Testis (tissue), 3 donors: ENCODE results near the gene NHLRC2. TPM values are rescaled to one million over a fixed set of nuclear protein-coding genes. Genes with fewer than 3 reads are reported as not detected.

Source experiments
- DNase-seq: peaks from one replicate; pipeline ENCODE4 v3.0.0-alpha.2; 2019
- H3K27ac ChIP-seq, 2 donors: fragments of 200-600 bp; sonication (generic); one replicate each; pipeline ENCODE4 v1.5.1; 2019
- H3K27me3 ChIP-seq: fragments of 200-600 bp; sonication (generic); one replicate; pipeline ENCODE4 v1.5.1; 2019
- H3K36me3 ChIP-seq: fragments of 200-600 bp; sonication (generic); one replicate; pipeline ENCODE4 v1.5.1; 2017; ENCODE audit warnings: low read depth; ENCODE audit errors: missing control alignments
- H3K4me1 ChIP-seq: fragments of 200-600 bp; sonication (generic); one replicate; pipeline ENCODE4 v1.5.1; 2019
- H3K4me3 ChIP-seq, 2 donors: fragments of 200-600 bp; sonication (generic); one replicate each; pipeline ENCODE4 v1.5.1; 2017 to 2019
- H3K9me3 ChIP-seq: fragments of 200-600 bp; sonication (generic); one replicate; pipeline ENCODE4 v1.5.1; 2017
- POLR2A ChIP-seq: fragments of 450-650 bp; IDR thresholded peaks from one replicate; pipeline ENCODE4 v1.6.1; 2017; ENCODE audit warnings: antibody characterized with exemption, mild to moderate bottlenecking, moderate library complexity
- WGBS, 2 donors: methylation state at CpG; one replicate each; pipeline ENCODE4 v1.1.5; 2018; 5-methylcytosine and 5-hydroxymethylcytosine counted together
- intact Hi-C: fragments of 100-400 bp; cut with DNase I; formaldehyde crosslinking; loops from one replicate; pipeline ENCODE4 v1.15.1; 2023; ENCODE audit warnings: low total_unique reads
- polyA plus RNA-seq: library from polyadenylated mRNA; stranded (reverse); fragments of 350-450 nt; fragmentation: Illumina TruSeq; extraction: RNeasy Lipid Tissue Mini Kit (QIAGEN cat#74804); gene quantifications from one replicate; pipeline ENCODE4 v1.2.3, GENCODE V29; 2014; ENCODE audit warnings: low read depth, low replicate concordance; ENCODE audit not compliant: insufficient read depth
- total RNA-seq, 2 donors: library from RNA; depleted of rRNA; stranded (reverse); fragments of >200 nt; gene quantifications; one replicate each; pipeline ENCODE4 v1.2.3, GENCODE V29; 2016
- TF ChIP-seq, protein P1 (sequence below), 3 experiments: fragments of 450-650 bp in 2 of 3; fragments of 200-600 bp in 1 of 3; sonication (generic) in 1 of 3; IDR thresholded peaks; one replicate each; pipeline ENCODE4 v1.5.1; 2016 to 2019; ENCODE audit warnings: antibody characterized with exemption in 3 of 3, mild to moderate bottlenecking in 2 of 3, moderate library complexity in 1 of 3

Gene NHLRC2
- total and polyA plus RNA-seq, 3 donors from 2014 or later: 8.7 to 37.7 (median 34.3) TPM

DNA sequence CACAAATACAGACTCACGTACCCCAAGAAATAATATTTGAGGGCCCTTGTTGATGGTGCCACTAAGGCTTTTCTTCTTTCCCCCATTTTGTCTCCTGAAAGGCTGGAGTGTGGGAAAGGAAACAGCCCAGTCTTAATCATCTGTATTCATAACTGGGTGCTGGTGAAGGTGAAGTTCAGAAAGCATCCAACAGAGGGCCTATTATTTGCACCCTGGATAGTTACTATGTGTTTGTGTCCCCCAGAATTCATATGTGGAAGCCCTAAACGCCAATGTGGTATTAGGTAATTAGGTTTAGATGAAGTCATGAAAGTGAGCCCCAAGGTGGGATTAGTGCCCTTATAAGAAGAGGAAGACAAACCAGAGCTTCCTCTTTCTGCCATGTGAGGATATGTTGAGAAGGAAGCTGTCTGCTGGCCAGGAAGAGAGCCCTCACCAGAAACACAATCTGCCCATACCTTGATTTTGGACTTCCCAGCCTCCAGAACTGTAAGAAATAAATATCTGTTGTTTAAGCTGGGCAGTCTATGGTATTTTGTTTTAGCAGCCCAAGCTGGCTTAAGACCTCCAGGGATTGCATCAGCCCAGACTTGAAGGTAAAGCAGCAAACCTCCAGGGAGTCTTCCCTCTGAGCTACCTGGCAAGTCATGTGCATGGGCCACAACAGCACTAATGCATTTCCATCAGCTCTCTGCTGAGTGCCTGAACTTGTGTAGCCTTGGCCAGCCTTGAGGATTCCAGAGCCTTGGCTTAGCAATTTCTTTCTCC, 99.2 kb downstream of the NHLRC2 start:
- Histone ChIP-seq H3K27me3 (no peaks in the 10 kb centered on the region), H3K36me3 (no peaks in the 10 kb centered on the region), H3K9me3 (no peaks in the 10 kb centered on the region), H3K4me1 (no peaks in the 10 kb centered on the region), H3K4me3 (no peak overlapping the region), H3K27ac (no peak overlapping the region)
- no peak for DNase-seq
- intact Hi-C loops: no loop called here
- TF ChIP-seq, protein P1, sequence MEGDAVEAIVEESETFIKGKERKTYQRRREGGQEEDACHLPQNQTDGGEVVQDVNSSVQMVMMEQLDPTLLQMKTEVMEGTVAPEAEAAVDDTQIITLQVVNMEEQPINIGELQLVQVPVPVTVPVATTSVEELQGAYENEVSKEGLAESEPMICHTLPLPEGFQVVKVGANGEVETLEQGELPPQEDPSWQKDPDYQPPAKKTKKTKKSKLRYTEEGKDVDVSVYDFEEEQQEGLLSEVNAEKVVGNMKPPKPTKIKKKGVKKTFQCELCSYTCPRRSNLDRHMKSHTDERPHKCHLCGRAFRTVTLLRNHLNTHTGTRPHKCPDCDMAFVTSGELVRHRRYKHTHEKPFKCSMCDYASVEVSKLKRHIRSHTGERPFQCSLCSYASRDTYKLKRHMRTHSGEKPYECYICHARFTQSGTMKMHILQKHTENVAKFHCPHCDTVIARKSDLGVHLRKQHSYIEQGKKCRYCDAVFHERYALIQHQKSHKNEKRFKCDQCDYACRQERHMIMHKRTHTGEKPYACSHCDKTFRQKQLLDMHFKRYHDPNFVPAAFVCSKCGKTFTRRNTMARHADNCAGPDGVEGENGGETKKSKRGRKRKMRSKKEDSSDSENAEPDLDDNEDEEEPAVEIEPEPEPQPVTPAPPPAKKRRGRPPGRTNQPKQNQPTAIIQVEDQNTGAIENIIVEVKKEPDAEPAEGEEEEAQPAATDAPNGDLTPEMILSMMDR (IDR thresholded peaks at IDR 0.05): peak in 1 of 3 experiments; percentile 7
- no peak for TF ChIP-seq POLR2A
- 87 to 94% methylated on average over 2 of the region's 2 CpGs for WGBS, 2 donors

DNA sequence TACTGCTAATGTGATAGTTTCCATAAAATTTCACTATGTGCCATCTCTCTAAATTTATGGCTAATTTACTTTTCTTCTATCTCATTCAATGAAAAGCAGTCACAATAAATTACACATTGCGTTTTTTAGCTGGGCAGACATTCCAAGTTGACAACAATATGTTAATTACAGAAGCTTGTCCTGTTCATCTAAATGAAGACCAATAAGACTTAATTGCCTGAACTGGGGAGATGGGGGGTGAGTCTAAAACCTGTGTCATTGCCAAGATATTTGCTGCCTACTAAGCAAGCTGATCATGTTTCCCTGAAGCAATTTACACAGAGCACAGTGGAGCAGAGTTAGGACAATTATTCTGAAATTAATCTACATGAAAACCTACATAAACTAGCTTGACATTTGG, 99.9 kb downstream of the NHLRC2 start:
- DNase-seq: no peak
- no peak overlapping the region for H3K4me3 ChIP-seq
- no peaks in the 10 kb centered on the region for H3K4me1 ChIP-seq
- intact Hi-C loops: no loop called here
- H3K9me3 ChIP-seq: no peaks in the 10 kb centered on the region
- no peaks in the 10 kb centered on the region for H3K36me3 ChIP-seq
- H3K27ac ChIP-seq: no peak overlapping the region
- TF ChIP-seq POLR2A: no peak
- TF ChIP-seq, protein P1 (IDR thresholded peaks at IDR 0.05): no peak
- 71 to 86% methylated on average over 1 of the region's 1 CpG for WGBS, 2 donors
- H3K27me3 ChIP-seq: no peaks in the 10 kb centered on the region

DNA sequence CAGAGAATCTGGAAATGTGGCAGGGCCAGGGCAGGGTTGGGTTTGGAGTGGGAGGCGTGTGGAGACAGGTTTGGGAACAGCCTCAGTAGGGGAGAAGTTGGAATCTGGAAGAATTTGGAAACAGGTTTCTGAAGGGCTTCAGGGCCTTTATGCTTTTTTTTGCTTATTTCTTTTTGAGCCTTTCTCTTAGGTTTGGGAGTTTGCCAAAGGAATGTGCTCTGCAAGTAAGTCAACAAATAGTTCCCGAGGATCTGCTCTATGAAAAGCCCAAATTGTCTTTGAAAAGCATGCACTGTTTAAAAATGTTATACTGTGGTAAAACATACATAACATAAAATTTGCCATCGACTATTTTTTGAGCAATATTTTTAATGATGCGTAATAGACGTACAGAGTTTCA, 102.6 kb downstream of the NHLRC2 start:
- Histone ChIP-seq H3K27me3 (no peaks in the 10 kb centered on the region), H3K36me3 (no peaks in the 10 kb centered on the region), H3K27ac (no peak overlapping the region), H3K4me3 (no peak overlapping the region), H3K9me3 (no peaks in the 10 kb centered on the region), H3K4me1 (no peaks in the 10 kb centered on the region)
- TF ChIP-seq, protein P1 (IDR thresholded peaks at IDR 0.05): no peak
- no peak for TF ChIP-seq POLR2A
- 67 to 69% methylated on average over 5 of the region's 5 CpGs for WGBS, 2 donors
- intact Hi-C loops: no loop called here
- no peak for DNase-seq

DNA sequence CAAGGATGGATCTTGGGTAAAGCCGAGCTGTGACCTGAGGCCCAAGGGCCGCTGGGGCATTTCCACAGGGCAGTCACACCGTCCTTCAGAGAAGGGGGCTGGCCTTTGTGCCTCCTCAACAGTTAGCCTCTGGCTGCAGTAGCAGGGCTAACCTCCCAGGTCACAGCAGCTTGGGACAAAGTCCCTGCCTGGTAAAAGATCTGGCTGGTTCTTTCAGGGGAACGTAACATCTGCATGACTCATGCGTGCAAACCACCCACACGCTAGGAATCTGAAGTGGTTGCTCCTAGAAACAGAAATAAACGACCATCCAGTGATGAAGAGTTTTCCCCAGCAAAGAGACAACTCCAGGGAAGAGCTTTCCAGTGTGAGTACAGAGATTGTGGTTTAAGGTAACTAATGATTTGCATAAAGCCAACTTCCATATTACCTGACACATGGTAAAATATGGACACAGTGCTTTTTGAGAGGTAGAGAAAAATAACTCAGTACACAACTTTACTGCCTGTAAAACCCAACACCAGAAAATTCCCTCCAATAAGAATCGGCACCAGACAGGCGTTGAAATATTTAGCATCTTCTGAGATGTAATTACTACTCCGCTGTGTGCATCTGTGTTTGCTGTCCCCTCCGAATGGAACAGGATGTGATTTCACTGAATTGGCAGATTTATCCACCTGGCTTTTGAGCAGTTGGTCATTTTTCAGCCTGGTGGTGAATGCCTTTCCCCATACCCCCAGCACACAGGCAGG, 104.3 kb downstream of the NHLRC2 start:
- Histone ChIP-seq H3K36me3 (no peaks in the 10 kb centered on the region), H3K4me1 (no peaks in the 10 kb centered on the region), H3K27me3 (no peaks in the 10 kb centered on the region), H3K4me3 (no peak overlapping the region), H3K9me3 (no peaks in the 10 kb centered on the region), H3K27ac (no peak overlapping the region)
- intact Hi-C loops: no loop called here
- TF ChIP-seq, protein P1 (IDR thresholded peaks at IDR 0.05): no peak
- no peak for TF ChIP-seq POLR2A
- DNase-seq: no peak
- 65 to 70% methylated on average over 8 to 11 of the region's 11 CpGs for WGBS, 2 donors
